Left colon (tissue), 2 donors: ENCODE results near the gene COX8A. TPM values are rescaled to one million over a fixed set of nuclear protein-coding genes. Genes with fewer than 3 reads are reported as not detected.
A peak's percentile ranks its signal among the peaks of the same experiment; 100 is the strongest.

ENCODE experiments used
- ATAC-seq: fragments of 200-7000 bp; cut with Tn5 transposase; one replicate; pipeline ENCODE4 v1.9.1; 2020; ENCODE audit warnings: mild to moderate bottlenecking, moderate library complexity
- DNase-seq, 2 donors: peaks; one replicate each; pipeline ENCODE4 v3.0.0-alpha.2; 2020
- intact Hi-C, 2 donors: fragments of 100-400 bp; cut with DNase I in 1 of 2; cut with micrococcal nuclease in 1 of 2; formaldehyde crosslinking; loops; one replicate each; pipeline versions ENCODE4 v1.11.2 to v1.14.0; 2022; cut with DNase I, micrococcal nuclease
- total RNA-seq, 2 donors: library from RNA; stranded (reverse); fragmentation: NEBNext Ultra II Directional; extraction: Animal tissue kit (Norgen Biotek cat#: 25700); gene quantifications; one replicate each; pipeline ENCODE4 v1.2.1, GENCODE V29; 2021
- donor health status: DM: no; HTN: no; CAD: no.
- donor health status: DM: yes; HTN: yes; CAD: no.

The COX8A gene
- total RNA-seq, 2 donors from 2014 or later = 663 to 843 TPM

GRCh38 chr11:64011371-64011770, 37.0 kb downstream of the COX8A start:
- DNase-seq (no peak), ATAC-seq (peak; percentile 50)
- intact Hi-C loops = no loop called here

DNA sequence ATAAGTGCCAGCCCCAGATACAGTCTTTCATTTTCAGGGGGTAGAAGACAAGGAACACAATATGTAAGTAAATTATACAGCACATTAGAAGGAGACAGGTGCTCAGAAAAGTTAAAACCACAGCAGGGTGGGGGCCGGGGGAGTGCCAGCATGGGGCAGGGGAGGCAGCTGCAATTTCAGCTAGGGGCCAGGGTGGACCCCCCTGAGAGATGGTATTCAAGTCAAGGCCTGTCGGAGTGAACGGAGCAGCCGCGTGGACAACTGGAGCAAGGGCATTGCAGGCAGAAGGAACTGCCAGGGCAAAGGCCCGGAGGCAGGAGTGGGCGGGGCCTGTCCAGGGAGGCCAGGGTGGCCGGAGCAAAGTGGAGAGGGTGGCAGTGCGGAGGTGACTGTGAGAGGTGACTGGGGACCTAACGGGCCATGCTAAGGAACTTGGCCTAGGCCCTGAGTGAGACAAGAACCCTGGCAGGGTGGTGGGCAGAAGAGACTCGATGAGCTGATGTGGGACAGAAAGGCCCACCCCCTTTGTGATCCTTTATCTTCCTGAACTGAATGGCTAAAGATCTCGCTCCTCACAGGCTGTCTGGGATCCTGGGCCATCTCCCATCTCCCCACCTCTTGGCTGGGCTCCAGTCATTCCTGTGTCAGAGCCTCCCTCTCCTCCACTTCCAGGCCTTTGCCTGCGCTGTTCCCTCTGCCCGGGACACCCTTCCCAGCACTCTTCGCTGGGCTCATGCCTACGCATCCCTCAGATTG, 38.9 kb downstream of the COX8A start:
- no peak for DNase-seq
- intact Hi-C loops = no loop called here
- no peak for ATAC-seq

- no peak for DNase-seq
- intact Hi-C loops = no loop called here
- no peak for ATAC-seq
Observed at GRCh38 chr11:64014356-64014755, 39.9 kb downstream of the COX8A start.

DNA sequence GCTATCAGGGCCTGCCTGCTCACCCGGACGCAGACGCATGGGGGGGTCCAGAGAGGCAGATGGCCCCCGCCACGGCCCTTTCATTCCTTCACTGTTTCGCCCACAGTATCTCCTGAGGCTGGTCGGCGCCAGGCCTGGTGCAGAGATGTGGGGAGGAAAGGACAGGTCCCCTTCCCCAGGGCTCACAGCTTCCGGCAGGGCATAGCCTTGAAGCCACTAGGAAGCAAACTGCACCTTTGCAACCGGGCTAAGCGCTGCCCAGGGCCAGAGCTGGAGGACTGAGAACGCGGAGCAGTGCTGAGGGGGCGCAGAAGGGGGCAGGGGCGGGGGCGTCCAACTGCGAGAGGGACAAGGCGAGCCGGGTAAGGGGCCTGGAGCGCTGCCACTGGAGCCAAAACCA, 41.1 kb downstream of the COX8A start:
- ATAC-seq (no peak), DNase-seq (no peak)
- intact Hi-C loops = no loop called here

DNA sequence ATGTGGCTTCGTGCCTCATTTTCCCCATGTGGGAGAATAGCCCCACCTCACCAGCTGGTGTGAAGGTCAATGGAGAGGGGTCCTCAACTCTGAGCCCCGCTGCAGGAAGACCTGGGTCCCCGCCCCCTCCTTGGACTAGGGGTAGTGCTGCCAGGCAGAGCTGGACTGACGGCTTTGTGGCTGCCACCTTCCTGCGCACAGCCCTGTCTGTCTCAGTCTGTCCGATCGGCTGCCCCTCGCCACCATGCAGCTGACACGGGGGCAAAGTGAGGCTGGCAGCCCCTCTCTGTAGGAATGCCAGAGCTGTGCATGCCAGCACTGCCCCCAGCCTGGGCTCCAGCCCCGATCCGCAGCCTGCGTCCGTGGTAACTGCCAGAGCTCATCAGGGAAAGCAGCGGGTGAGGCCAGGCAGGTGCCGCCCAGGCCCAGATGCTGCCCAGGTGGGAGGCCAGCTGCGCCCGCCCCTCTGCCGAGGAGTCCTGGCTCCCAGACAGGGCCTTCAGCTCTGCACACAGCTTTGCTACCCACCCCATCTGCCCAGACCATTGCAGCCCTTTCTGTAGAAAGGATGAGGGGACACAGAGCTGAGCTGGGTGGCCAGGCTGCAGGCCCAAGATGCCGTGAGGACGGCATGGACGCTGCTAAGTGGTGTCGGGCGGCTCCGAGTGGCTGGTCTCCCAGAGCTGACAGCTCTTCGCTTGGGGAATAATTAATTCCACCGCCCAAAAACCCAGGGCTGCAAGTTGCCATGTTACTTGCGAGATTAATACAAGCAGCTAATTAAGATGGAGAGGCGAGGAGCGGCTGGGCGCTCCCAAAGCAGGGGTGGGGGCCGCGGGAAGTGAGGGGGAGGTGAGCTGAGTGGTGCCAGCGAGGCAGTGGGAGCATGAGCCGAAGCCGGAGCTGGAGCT, 41.8 kb downstream of the COX8A start:
- intact Hi-C loops = no loop called here
- DNase-seq (no peak), ATAC-seq (no peak)

DNA sequence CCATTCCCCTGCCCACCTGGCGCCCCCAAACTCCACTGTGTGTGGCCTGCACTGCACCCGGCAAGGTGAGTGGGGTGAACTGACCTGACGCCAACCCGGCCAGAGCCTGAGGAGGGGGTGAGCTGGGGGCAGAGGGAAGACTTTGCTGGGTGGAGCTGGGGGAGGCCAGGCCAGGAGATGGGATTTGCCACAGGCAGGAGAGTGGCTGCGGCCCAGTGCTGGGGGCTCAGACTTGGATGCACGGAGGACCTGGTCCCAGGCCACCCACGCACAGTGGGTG, 43.5 kb downstream of the COX8A start:
- intact Hi-C loops = no loop called here
- ATAC-seq (no peak), DNase-seq (no peak)

DNA sequence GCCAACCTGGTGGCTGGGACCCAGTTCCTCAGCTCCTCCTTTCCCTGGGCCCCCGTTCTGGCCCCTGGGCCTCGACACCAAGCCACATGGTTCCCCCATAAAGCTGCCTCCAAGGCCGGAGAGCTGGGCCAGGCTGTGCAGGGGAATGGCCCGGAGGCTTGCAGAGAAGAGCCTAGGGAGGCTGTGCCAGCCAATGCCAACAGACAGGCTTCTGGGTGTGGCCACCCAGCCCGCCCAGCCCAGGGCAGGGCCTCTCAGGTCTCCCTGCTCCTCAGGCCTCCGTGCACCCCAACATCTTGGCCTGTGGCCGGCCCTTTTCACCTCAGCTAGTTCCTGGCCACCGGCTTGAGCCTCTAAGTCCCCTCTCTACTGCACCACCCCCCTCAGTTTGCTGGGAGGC, 43.9 kb downstream of the COX8A start:
- intact Hi-C loops = no loop called here
- ATAC-seq (peak; percentile 90), DNase-seq (no peak)

DNA sequence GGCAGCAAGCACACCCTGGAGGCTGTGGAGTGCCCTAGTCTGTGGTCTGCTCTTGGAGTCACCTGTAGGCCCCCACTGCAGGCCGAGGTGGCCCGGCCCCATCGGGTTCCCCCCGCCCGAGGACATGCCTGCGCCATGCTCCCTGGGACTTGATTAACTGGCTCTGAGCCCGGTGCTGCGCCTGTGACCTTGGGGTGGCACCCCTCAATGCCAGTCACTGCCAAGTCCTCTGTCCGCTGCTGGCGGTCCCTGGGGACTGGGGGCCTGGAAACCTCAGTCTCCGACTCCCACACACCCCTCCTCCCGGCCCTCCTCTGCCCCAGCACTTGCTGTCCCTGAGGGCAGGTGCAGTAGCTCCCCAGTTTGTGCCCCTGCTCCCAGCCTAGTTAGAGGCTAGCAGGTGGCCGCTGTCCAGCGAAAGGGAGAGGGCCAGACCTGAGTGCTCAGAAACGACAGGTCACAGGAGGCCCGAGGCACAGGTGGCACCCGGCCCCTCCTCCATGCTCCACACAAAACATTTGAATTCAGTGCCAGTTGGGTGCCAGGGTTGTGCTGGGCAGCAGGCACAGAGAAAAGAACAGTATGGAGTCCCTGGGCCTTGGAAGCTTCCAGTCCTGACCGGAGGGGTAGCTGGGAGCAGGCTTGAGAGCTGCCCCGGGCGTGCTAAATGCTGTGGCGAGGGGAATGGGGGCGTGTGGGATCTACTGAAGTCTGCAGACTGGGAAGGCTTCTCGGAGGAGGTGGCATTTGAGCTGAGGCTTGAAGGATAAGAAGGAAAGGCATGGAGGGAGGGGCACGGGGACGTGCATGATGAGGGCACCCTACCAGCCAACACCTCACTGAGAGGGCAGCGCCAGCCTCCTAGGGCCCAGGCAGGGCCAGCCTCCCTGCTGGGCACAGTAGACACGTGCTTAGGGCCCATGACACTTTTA, 45.0 kb downstream of the COX8A start:
- no peak for ATAC-seq
- intact Hi-C loops = no loop called here
- DNase-seq = no peak

DNA sequence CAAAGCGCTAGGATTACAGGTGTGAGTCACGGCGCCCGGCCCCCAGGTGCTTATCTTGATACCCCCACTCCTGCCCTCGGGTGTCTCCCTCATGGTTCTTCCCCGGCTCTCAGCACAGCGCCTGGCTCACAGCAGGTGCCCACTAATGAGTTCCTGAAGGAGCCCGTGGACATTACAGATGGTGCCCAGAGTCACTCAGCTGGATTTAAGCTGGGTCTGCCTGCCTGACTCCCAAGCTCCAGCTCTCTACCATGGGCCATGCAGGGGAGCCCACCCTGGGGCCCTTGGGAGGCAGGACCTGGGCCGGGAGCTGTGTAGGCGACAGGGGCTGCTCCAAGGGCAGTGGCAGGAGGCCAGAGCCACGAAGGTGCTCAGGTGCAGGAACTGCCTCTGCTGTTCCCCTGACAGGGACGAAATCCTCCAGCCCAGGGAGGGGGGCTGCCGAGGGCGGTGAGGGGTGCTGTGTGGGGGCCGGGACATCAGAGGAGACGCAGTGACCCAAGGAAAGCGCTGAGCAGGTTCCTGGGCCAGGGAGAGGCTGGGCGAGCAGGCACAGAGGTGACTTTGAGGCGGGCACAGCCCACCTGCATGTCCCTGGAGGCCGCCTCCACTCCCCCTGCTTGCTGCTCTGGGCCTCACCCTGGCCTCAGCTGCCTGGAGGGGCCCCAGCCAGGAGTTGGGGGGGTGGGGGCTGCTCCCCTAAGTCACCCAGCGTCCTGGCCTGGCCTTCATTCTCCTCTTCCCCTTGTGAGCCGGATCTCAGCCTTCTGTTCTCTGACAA, 46.7 kb downstream of the COX8A start:
- intact Hi-C loops = no loop called here
- no peak for ATAC-seq
- DNase-seq = no peak

- DNase-seq (no peak), ATAC-seq (no peak)
- intact Hi-C loops = no loop called here
Observed at GRCh38 chr11:64021757-64022093, 47.3 kb downstream of the COX8A start.

DNA sequence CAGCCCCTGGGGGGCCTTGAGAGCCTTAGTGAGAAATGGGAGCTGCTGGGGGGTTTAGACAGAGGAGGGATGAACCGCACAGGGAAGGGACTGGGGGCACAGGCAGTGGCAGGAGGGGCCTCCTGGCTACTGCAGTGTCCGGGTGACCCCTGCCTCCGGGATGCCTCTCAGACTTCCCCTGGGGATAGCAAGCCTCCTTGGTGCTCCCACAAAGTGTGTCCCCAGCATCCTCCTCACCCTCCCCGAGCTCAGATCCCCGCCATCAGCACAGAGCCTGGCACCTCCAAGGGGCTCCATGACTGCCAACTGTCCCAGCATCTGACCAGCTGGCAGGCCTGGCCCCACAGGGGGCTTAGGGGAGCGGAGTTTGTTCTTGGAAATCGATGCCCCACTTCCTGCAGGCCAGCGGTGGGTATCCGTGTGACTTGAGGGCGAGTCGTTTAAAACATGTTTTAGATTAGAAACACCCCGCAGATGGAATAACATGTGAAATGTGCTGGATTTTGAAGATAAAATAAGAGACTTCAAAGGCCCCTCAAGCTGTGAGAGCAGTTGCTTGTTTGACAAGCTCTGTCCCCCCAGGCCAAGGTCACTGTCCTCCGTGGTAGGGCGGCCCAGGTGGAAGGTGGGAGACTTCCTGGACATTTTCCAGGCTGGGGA, 47.8 kb downstream of the COX8A start:
- DNase-seq (no peak), ATAC-seq (no peak)
- intact Hi-C loops = no loop called here

- intact Hi-C loops = no loop called here
- no peak for DNase-seq
Observed at GRCh38 chr11:64023712-64024710, 49.6 kb downstream of the COX8A start.

DNA sequence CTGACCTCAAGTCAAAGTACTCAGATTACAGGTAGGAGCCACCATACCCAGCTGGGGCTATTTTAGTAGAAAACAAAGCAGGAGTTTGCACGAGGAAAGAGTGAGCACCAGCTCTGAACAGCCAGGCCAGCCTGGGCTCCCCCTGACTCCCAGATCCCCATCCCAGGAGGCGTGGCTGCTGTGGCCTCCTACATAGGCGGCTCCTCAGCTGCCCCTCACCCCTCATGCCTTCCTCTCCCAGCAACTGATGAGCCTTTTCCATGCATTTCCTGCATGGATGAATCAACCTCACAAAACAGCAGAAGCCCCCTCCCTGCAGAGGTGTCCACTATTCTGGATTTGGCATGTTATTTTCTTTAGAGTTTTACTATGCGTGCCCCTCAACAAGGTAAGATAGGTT, 50.8 kb downstream of the COX8A start:
- ATAC-seq = no peak

More at GRCh38 chr11:64023712-64024710, 49.6 kb downstream of the COX8A start:
- no peak for ATAC-seq

More for the DNA sequence above, 50.8 kb downstream of the COX8A start:
- intact Hi-C loops = no loop called here
- no peak for DNase-seq
